ENCODE measurements around the gene INMT. TPM values are rescaled to one million over a fixed set of nuclear protein-coding genes. Genes with fewer than 3 reads are reported as not detected.

INMT gene
- total and polyA plus RNA-seq, 2 of the 13 experiments (the other 11 are each of a cell fraction or from before 2014, with no cell fraction given): not detected

- TF ChIP-seq ZBTB33 (CRISPR knock-in tag; IDR thresholded peaks at IDR 0.05) (no peak), ZNF280D (CRISPR knock-in tag; IDR thresholded peaks at IDR 0.05) (no peak), TERF1 (CRISPR knock-in tag; IDR thresholded peaks at IDR 0.05) (no peak), NR2F1 (CRISPR knock-in tag; IDR thresholded peaks at IDR 0.05) (no peak), ZNF225 (CRISPR knock-in tag; IDR thresholded peaks at IDR 0.05) (0 out of 2 replicates have a peak, but pooled peaks have one; percentile 18), SMC3 (IDR thresholded peaks at IDR 0.05; ENCODE audit: low read length) (peak; percentile 66; the same call in 1 of the 2 replicates), ZFX (CRISPR knock-in tag; IDR thresholded peaks at IDR 0.05; ENCODE audit: low read depth) (peak; percentile 23; the same call in 1 of the 2 replicates), FUBP1 (CRISPR knock-in tag; IDR thresholded peaks at IDR 0.05; ENCODE audit: borderline replicate concordance) (no peak), ARID3A (IDR thresholded peaks at IDR 0.05; ENCODE audit: low read depth, low read length) (no peak)
Measured at GRCh38 chr7:30740417-30741181, 11.3 kb upstream of the INMT start (continued).
